RWPE2 (cell line): Measurements from ENCODE around the gene BRI3.

Experiments used
- ATAC-seq: fragments of 200-7000 bp; cut with Tn5 transposase; 3 replicates; pipeline ENCODE4 v1.9.1; 2021; ENCODE audit warnings: low read depth
- DNase-seq: peaks from one replicate; pipeline ENCODE4 v3.0.0-alpha.2; 2020; ENCODE audit warnings: low spot score
- H3K27ac ChIP-seq: fragments of 450-650 bp; 2 replicates; pipeline ENCODE4 v1.5.1; 2017; ENCODE audit warnings: mild to moderate bottlenecking; ENCODE audit not compliant: poor library complexity, severe bottlenecking
- H3K27me3 ChIP-seq: fragments of 250-450 bp; sonication (Bioruptor Pico); 2 replicates; pipeline ENCODE4 v1.5.1; 2021; ENCODE audit warnings: mild to moderate bottlenecking, moderate library complexity; ENCODE audit not compliant: insufficient read depth, poor library complexity, severe bottlenecking
- H3K36me3 ChIP-seq: fragments of 250-450 bp; sonication (Bioruptor Pico); 2 replicates; pipeline ENCODE4 v1.5.1; 2020; ENCODE audit warnings: low read depth, mild to moderate bottlenecking, moderate library complexity
- H3K4me1 ChIP-seq: fragments of 250-450 bp; sonication (Bioruptor Pico); 2 replicates; pipeline ENCODE4 v1.5.1; 2021; ENCODE audit warnings: mild to moderate bottlenecking, moderate library complexity; ENCODE audit not compliant: insufficient read depth, poor library complexity, severe bottlenecking
- H3K4me3 ChIP-seq: fragments of 250-450 bp; sonication (Bioruptor Pico); 2 replicates; pipeline ENCODE4 v1.5.1; 2021; ENCODE audit warnings: mild to moderate bottlenecking, moderate library complexity; ENCODE audit not compliant: severe bottlenecking
- H3K9me3 ChIP-seq: fragments of 250-450 bp; sonication (Bioruptor Pico); 2 replicates; pipeline ENCODE4 v1.5.1; 2021; ENCODE audit warnings: mild to moderate bottlenecking, moderate library complexity; ENCODE audit not compliant: severe bottlenecking
- CTCF ChIP-seq: fragments of 450-650 bp; IDR thresholded peaks from one replicate; pipeline ENCODE4 v1.5.1; 2017; ENCODE audit warnings: mild to moderate bottlenecking, moderate library complexity; ENCODE audit not compliant: poor library complexity, severe bottlenecking

The BRI3 gene

GRCh38 chr7:98321301-98321700, 39.8 kb downstream of the BRI3 start:
- H3K4me3 ChIP-seq, result no peak overlapping the region
- H3K9me3 ChIP-seq, result no peaks in the 10 kb centered on the region
- no peaks in the 10 kb centered on the region for H3K4me1 ChIP-seq
- peaks cover 16% of the 10 kb centered on the region for H3K36me3 ChIP-seq
- H3K27me3 ChIP-seq, result no peaks in the 10 kb centered on the region
- no peak overlapping the region for H3K27ac ChIP-seq
- TF ChIP-seq CTCF, result no peak
- DNase-seq, result no peak
- no peak for ATAC-seq

GRCh38 chr7:98322331-98323270, 41.1 kb downstream of the BRI3 start:
- Histone ChIP-seq H3K36me3 (peaks cover 11% of the 10 kb centered on the region), H3K4me3 (no peak overlapping the region), H3K27me3 (no peaks in the 10 kb centered on the region), H3K4me1 (no peaks in the 10 kb centered on the region), H3K9me3 (no peaks in the 10 kb centered on the region), H3K27ac (no peak overlapping the region)
- no peak for DNase-seq
- no peak for TF ChIP-seq CTCF
- ATAC-seq, result no peak

- no peak overlapping the region for H3K4me3 ChIP-seq
- no peak overlapping the region for H3K27ac ChIP-seq
- no peaks in the 10 kb centered on the region for H3K9me3 ChIP-seq
- no peaks in the 10 kb centered on the region for H3K27me3 ChIP-seq
- DNase-seq (no peak), ATAC-seq (no peak)
- H3K36me3 ChIP-seq, result peaks cover 7% of the 10 kb centered on the region; the same call in 1 of the 2 replicates
- no peak for TF ChIP-seq CTCF
- no peaks in the 10 kb centered on the region for H3K4me1 ChIP-seq
These were observed 42.3 kb downstream of the BRI3 start for GRCh38 chr7:98323597-98324322.

GRCh38 chr7:98324782-98325181, 43.3 kb downstream of the BRI3 start:
- Histone ChIP-seq H3K27me3 (no peaks in the 10 kb centered on the region), H3K36me3 (peaks cover 11% of the 10 kb centered on the region), H3K4me1 (no peaks in the 10 kb centered on the region), H3K9me3 (no peaks in the 10 kb centered on the region), H3K4me3 (no peak overlapping the region), H3K27ac (no peak overlapping the region)
- TF ChIP-seq CTCF, result no peak
- DNase-seq, result no peak
- ATAC-seq, result no peak
